ENCODE data around the gene ZNF853. TPM values are rescaled to one million over a fixed set of nuclear protein-coding genes. Genes with fewer than 3 reads are reported as not detected.
A peak's percentile ranks its signal among the peaks of the same experiment; 100 is the strongest.

ZNF853 gene
- total RNA-seq, 1 experiment from 2014 or later = 0.31 TPM

- DNase-seq (ENCODE audit: low spot score) = peak; percentile 41
Observed at GRCh38 chr7:6636741-6637543, 21.5 kb downstream of the ZNF853 start, which contains the start of gene ZNF316. Gene ZNF316, plus strand, starts transcription at chr7:6637318. Its CDS starts 5,092 bp downstream, at chr7:6642410.

- DNase-seq (ENCODE audit: low spot score) = peak; percentile 37
Observed at GRCh38 chr7:6637544-6638229, 22.3 kb downstream of the ZNF853 start.

- DNase-seq (ENCODE audit: low spot score) = no peak
Observed at GRCh38 chr7:6639032-6639431, 23.6 kb downstream of the ZNF853 start.

GRCh38 chr7:6639627-6640026 is 24.2 kb downstream of the ZNF853 start:
- DNase-seq (ENCODE audit: low spot score) = no peak

- DNase-seq (ENCODE audit: low spot score) = no peak
Observed at GRCh38 chr7:6640246-6640721, 24.9 kb downstream of the ZNF853 start.

GRCh38 chr7:6641305-6642035 is 26.1 kb downstream of the ZNF853 start:
- DNase-seq (ENCODE audit: low spot score) = no peak

GRCh38 chr7:6642239-6642839 is 26.9 kb downstream of the ZNF853 start:
- no peak for DNase-seq (ENCODE audit: low spot score)

- no peak for DNase-seq (ENCODE audit: low spot score)
Observed at GRCh38 chr7:6642861-6643640, 27.6 kb downstream of the ZNF853 start.

GRCh38 chr7:6643915-6644625 is 28.7 kb downstream of the ZNF853 start:
- DNase-seq (ENCODE audit: low spot score) = no peak

- no peak for DNase-seq (ENCODE audit: low spot score)
Observed at GRCh38 chr7:6644728-6645127, 29.3 kb downstream of the ZNF853 start.

- DNase-seq (ENCODE audit: low spot score) = no peak
Observed at GRCh38 chr7:6646465-6646864, 31.1 kb downstream of the ZNF853 start.

- DNase-seq (ENCODE audit: low spot score) = no peak
Observed at GRCh38 chr7:6647080-6647479, 31.7 kb downstream of the ZNF853 start.

GRCh38 chr7:6647541-6647940 is 32.1 kb downstream of the ZNF853 start:
- no peak for DNase-seq (ENCODE audit: low spot score)

GRCh38 chr7:6648066-6648814 is 32.8 kb downstream of the ZNF853 start:
- DNase-seq (ENCODE audit: low spot score) = no peak

- no peak for DNase-seq (ENCODE audit: low spot score)
Observed at GRCh38 chr7:6648815-6649104, 33.4 kb downstream of the ZNF853 start.

- no peak for DNase-seq (ENCODE audit: low spot score)
Observed at GRCh38 chr7:6649241-6649961, 34.0 kb downstream of the ZNF853 start.

GRCh38 chr7:6650086-6650485 is 34.7 kb downstream of the ZNF853 start:
- DNase-seq (ENCODE audit: low spot score) = no peak

- no peak for DNase-seq (ENCODE audit: low spot score)
Observed at GRCh38 chr7:6650521-6651011, 35.2 kb downstream of the ZNF853 start.
